SH-SY5Y (cell line): ENCODE measurements around the gene SESN1.

Source experiments
- GATA2 ChIP-seq: IDR thresholded peaks from 2 replicates; pipeline ENCODE4 v1.6.1; 2011; ENCODE audit warnings: mild to moderate bottlenecking, low read depth, low read length
- GATA3 ChIP-seq: IDR thresholded peaks from 2 replicates; pipeline ENCODE4 v1.6.1; 2011; ENCODE audit warnings: low read depth, mild to moderate bottlenecking, low read length, moderate library complexity

DNA sequence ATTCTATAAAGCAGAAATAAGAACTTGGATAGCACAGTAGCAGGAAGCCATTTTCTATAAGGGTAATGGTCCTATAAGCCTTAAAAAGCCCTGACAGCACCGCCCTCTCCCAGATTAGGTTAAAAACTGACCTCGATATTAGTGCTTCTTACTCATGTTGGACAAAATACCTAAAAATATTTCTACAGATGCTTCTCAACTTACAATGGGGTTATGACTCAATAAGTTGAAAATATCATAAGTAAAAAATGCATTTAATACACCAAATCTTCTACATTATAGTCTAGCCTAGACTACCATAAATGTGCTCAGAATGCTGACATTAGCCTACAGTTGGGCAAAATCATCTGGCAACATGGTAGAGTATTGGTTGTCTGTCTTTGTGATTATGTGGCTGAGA, 70.3 kb downstream of the SESN1 start:
- TF ChIP-seq GATA3, result no peak
- no peak for TF ChIP-seq GATA2
